Measurements from ENCODE around the gene KCTD21.

The KCTD21 gene

DNA sequence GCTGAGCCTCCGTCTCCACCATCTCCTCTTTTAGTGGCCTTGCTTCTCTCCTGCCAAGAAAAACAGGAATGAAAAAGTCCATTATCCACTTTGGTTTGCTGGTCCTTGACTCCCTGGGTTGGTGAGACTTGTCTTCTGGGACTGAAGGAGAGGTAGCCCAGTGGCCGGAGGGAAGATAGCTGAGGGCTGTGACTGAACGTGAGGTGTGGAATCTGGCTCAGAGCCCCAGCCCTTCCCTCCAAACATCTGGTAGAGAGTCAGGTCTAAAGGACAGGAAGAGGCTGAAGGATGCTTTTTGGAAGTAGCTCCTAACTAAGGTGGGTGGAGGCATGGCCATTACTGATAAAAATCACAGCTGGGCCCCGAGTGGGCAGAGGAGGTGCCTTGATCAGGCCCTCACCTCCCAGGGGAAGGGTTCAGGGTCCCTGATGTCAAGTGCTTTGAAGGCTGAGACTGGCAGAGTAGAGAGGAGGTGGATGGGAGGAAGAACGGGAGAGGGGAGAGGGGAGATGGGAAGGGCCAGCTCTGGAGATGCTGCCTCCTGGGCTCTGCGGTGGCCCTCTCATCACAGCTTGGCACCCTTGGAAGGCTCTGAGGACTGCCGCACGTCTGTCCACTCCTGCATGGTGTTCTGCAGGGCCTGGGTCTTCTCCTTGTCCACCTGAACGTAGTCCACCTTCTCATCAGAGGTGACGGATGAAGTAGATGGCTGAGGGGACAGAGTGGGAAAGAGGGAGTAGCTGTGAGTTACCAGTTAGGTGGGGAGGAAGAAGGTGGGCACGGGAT, 30.5 kb upstream of the KCTD21 start:
- DNase-seq = no peak

DNA sequence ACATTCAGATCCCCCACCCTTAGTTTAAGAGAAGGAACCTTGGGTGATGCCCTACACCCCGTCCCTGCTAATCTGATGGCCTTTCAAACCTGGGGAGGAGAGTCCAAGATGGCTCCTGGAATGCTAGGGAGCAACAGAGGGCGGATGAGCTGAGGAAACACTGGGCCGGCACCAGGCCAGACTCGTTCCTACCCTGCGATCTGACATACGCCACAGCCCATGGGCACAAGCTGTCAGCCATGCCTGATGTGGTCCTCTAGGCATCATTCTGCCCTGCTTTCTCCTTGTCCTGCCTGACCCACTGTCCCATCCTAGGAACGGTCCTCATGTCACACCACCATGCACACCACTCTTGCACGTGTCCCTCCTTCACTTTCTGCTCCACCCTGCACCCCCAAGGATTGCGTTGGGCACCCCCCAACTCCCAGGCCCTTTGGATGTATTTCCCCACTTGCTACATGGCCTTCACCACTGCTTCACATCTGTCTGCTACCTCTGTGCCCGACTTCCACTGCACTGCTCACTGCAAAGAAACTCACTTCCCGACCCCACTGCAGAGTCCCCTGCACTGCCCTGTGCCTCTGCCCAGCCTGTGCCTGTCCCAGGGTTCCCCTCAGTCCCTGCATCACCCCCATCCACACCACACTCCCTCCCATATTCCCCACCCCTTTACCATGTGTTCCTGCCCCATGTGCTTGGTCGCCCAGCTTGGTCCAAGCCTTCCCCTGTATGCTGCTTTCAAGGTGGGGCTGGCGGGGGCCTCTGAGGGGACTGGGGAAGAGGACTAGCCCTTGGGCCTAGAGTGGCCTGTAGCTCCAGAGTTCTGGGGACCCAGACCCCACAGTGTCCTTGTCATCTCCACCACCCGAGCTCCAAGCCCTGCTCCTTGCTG, 29.5 kb upstream of the KCTD21 start:
- no peak for DNase-seq

DNA sequence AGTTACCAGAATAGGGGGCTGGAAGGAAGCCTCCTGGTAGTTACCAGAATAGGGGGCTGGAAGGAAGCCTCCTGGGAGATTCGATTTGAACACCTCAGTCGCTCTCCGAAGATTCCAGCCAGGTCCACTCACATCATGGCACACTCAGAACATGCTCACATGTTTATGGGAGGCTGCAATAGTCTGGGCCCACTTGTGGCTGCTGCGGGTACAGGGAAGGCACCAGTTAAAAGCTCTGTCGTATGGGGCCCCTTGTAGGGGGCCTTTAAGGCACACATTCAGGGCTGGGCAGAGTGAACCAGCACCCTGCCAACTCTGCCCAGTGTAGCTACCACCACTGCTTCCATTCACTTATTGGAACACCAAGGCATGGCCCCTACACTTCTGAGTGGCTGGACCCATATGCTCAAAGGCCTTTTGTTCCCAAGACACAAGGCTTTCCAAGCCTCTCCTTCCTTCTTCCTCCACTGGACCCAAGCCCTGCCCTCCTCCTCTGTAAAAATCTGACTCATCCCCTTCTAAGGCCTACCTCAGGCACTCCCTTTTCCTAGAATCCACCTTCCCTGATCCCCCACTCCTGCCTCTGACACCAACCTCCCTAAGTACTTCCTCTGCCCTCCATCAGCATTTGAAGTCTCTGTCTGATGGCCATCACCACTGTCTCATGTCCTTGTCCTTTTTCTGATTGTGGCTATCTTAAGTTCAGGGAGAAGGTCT, 28.3 kb upstream of the KCTD21 start:
- no peak for DNase-seq

DNA sequence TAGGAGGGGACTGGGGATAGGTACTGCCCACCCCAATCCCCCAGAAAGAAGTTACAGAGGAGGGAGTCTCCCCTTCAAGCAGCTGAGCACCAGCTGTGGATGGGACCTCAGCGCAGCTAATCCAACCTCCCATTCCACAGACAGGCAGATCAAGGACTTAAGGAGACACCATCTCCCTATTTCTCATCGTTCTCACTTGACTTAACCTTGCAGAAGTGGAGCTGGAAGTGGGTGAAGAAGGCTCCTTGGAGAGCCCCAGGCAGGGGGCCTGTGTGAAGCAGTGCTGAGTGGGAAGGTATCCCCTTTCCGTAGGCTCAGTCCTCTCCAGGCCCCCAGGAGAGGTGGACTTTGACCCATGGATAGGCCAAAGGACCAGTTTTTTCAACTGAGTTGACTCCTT, 27.6 kb upstream of the KCTD21 start:
- no peak for DNase-seq

DNA sequence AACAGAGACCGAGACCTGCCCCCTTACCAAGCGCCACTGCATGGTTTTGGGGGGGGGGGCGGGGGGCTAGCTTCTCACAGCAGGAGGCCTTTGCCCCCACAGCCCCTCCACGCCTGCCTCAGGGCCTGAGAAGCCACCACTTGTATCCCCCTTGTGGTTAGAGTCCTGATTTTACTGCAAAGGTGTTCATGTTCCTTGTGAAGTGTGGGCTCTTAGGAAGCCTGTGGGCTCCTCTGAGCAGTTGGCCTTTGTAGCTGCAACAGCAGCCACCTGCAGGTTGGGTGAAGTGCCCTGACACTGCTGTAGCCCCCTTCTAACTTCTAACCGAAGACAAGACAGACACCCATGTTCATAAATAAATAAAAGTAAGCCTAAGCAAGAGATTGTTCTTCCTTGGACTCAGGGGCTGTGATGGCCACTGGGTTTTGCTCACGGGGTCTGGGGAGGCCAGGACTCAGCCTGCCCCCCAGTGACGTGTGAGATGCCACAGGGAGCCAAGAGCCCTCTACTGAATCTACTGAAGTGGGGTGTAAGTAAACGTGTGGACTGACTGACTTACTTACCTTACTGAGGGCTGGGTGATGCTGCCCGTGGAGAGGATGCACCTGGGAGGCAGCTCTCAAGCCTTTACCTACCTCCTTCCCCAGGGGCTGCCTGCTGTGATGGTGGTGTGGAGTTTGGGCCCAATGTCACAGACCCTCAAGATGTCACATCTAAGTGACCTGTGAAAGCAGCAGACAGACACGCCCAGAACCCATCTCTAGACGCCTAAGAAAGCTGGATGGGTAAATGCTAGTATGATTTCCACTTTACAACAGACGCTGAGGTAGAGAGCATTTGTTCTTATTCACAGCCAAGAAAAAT, 26.1 kb upstream of the KCTD21 start:
- DNase-seq = no peak

DNA sequence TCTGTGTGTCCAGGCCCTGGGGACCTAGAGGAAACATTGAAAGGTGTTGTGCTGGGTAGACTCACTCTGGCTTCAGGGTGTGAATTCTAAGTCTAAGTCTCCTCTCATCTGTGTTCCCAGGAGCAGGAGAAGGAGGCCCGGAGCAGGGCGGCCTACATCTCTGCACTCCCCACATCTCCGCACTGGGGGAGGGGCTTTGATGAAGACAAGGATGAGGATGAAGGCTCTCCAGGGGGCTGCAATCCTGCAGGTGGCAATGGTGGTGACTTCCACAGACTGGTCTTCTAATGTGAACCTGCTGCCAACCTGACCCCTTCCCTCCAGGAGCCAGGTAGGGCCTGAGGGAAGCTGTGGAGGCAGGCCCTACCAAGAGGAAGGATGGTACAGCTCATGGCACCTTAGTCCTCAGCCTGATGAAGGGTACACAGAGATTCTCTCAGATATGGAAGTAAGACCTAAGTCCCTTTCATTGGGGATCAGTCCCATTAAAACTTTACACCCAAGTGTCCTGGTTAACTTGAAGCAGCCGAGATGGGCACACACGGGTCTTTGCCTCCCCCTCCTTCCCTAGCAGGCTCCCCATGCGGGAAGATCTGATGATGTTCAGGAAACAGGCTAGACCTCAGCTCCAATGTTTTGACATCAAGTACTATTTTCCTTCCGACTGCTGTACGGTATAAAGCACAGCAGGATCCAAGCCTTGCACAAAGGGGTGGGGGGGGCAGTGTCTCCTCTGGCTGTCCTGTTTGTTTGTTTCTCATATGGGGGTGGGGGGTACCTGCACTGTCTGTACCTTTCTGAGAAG, 25.3 kb upstream of the KCTD21 start:
- no peak for DNase-seq

DNA sequence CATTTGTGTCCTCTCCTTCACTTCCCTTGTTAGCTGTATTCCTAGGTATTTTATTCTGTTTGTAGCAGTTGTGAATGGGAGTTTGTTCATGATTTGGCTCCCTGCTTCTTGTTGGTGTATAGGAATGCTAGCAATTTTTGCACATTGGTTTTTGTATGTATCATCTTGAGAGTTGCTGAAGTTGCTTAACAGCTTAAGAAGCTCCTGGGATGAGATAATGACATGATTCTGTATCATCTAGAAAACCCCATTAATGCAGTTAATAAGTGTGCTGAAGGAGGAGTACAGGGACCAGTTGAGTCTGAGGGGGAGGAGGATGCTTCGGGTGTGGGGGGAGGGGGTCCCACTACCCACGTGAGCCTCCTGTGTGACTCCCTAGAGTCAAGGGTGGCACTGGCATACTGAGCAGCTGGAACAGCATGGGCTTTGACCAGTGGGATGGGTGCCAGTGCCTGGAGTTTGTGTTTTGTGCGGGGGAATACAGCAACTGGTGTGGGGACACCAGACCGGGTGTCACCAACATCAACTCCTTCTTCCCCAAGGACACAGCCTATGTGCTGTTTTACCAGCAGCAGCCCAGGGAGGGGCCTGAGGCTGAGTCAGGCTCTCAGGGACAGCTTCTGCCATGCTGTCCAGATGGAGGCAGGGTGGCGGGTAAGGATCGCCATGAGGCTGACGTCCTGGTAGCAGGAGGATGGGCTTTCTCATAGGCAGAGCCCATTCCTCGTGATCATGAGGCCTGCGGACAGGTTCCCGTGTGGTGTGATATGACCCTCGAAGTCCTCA, 24.4 kb upstream of the KCTD21 start:
- DNase-seq = peak; percentile 2

DNA sequence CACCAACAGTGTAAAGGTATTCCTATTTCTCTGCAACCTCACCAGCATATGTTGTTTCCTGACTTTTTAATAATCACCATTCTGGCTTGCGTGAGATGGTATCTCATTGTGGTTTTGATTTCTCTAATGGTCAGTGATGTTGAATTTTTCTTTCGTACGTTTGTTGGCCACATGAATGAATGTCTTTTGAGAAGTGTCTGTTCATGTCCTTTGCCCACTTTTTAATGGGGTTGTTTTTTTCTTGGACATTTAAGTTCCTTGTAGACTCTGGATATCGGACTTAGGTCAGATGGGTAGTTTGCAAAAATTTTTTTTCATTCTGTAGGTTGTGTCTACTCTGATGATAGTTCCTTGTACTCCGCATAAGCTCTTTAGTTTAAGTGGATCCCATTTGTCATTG, 23.1 kb upstream of the KCTD21 start:
- DNase-seq = no peak

DNA sequence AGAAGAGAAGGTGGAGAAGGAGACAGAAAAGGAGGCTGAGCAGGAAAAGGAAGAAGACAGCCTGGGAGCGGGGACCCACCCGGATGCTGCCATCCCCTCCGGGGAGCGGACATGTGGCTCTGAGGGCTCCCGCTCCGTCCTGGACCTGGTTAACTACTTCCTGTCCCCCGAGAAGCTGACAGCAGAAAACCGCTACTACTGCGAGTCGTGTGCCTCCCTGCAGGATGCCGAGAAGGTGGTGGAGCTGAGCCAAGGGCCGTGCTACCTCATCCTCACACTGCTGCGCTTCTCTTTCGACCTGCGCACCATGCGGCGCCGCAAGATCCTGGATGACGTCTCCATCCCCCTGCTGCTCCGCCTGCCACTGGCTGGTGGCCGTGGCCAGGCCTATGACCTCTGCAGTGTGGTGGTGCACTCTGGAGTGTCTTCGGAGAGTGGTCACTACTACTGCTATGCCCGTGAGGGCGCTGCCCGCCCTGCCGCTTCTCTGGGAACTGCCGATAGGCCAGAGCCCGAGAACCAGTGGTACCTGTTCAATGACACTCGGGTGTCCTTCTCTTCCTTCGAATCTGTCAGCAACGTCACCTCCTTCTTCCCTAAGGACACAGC, 21.7 kb upstream of the KCTD21 start:
- DNase-seq = peak; percentile 2

DNA sequence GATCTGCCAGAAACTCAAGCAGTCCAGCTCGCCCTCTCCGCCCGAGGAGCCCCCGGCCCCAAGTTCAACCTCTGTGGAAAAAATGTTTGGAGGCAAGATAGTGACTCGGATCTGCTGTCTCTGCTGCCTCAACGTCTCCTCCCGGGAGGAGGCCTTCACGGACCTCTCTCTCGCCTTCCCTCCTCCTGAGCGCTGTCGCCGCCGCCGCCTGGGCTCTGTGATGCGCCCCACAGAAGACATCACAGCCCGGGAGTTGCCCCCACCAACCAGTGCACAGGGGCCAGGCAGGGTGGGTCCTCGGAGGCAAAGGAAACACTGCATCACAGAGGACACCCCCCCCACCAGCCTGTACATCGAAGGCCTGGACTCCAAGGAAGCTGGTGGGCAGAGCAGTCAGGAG, 21.1 kb upstream of the KCTD21 start:
- DNase-seq = no peak

DNA sequence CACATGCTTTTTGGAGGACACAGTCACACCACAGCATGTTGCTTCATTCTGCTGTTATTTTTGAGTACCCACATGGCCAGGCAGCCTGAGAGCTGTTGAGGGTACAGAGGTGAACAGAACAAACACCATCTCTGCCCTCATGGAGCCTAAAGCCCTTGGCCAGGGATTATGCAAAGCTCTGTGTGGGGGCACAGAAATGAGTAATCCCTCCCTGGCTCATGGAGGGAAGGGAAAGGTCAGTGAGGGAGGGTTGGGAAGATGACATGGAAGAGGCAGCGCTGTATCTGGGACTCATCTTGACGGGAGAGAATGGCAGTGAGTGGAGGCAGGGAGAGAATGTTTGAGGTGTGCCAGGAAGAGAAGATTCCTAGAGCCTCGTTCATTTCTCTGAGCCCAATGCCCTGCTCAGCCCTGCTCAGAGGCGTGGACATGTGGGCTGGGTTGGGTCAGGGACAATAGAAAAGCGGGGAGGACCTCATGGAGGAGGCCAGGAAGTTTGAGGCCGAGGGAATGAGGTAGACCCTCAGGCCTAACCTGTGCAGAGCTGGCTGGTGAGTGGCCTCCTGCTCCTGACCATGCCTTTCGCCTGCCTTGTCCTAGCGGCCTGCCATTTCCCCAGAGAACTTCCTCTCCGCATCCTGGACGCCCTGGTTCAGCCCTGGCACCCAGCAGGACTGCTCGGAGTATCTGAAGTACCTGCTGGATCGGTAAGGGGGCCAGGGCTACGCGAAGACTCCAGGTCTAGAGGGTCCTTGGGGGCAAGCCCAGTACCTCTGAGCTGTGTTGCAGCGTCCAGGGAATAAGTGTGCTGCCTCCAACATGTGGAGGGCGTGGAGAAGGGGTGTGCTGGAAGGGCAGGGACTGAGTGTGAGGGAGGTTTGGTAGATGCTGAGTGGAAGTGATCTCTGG, 20.1 kb upstream of the KCTD21 start:
- DNase-seq = peak; percentile 2

DNA sequence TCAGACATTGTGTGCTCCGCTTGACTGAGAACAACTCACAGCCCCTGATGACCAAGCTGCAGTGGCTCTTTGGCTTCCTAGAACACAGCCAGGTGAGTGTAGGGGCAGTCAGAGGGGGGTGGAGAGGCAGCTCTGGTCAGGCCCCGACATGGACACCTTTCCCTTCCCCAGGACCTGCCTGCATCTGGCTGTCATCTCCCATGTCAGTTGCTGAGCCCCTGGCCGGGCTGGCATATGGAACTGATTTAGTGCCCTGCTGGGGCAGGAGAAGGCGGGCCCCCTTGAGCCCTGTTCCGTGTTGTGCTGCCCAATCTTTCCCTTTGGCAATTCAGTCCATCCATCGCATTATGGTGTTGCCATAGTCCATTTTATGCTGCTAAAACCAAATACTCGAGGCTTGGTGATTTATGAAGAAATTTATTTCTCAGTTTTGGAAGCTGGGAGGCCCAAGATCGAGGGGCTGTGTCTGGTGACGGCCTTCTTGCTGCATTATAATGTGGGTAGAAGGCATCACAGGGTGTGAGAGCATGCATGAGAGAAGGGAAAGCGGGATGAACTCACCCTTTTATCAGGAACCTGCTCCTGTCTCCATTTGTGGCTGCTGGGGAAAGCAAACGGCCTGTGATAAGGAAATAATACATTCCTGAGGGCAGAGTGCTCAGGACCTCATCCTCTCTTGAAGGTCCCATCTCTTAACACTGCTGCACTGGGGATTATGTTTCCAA, 19.3 kb upstream of the KCTD21 start:
- DNase-seq = peak; percentile 0

DNA sequence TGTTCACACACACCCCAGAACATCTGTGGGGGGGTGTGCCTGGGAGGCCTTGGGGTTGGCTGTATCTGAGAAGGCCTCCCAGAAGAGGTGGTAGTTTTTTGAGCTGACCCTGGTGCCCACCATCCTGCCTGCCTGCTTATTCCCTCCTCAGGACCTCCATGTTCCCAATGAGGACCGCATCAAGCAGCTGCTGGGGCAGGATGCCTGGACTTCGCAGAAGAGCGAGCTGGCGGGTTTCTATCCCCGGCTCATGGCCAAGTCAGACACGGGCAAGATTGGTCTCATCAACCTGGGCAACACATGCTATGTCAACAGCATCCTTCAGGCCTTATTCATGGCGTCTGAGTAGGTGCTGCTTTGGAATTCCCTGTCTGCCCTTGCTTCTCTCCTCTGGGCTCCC, 17.3 kb upstream of the KCTD21 start:
- DNase-seq = no peak

DNA sequence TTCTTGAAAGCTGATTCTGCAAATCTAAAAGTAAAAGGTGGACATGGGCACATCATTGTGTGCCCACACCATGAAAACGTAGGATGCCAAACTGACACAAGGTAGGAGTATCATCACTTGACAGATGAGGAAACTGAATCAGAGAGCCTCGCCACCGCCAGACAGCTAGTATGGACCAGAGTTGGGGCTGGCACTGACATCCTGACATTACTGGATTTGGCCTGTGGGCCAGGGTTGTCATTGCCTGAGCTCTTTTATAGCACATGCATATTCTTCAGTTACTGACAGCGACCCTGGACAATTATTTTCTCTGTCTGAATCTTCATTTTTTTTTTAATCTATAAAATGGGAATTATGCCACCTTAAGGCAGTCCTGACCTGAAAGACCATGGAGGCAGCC, 16.8 kb upstream of the KCTD21 start:
- no peak for DNase-seq

DNA sequence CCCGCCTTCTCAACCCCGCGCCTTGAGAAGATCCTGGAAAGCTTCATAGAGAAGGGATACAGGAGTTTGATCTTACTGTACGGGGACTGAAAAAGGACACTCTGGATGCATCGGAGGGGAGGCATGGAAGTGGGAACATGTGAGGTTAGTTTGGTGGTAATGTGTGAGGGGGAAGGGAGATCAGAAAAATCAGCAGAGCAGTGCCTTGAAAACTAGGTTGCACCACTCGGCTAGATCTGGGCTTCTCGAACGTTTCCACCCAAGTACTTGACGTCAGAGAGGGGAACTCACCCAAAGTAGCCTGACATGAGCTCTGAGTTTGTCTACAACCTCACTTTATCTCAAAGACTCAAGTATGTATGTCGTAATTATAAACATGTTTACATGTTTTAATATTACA, 14.8 kb upstream of the KCTD21 start:
- peak; percentile 74 for DNase-seq

DNA sequence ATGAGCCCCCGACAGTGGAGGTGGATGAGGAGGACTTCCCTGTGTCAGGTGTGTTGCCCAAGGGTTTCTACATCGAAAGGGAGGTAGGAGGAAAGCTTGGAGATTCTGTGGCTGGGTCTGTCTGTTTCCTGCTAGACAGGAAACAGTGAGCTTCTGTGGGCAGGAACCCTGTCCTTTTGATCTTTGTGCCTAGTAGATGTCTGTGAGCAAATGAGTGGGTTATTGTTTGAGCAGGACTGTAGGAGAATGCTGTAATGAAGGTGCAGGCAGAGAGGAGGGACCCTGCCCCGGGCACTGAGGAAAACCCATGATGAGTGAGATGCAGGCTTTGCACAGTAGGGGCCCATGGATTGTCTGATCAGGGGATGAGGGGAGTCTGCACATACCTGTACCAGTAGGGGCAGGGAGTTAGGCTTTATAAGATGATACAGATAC, 14.3 kb upstream of the KCTD21 start:
- DNase-seq = peak; percentile 73

DNA sequence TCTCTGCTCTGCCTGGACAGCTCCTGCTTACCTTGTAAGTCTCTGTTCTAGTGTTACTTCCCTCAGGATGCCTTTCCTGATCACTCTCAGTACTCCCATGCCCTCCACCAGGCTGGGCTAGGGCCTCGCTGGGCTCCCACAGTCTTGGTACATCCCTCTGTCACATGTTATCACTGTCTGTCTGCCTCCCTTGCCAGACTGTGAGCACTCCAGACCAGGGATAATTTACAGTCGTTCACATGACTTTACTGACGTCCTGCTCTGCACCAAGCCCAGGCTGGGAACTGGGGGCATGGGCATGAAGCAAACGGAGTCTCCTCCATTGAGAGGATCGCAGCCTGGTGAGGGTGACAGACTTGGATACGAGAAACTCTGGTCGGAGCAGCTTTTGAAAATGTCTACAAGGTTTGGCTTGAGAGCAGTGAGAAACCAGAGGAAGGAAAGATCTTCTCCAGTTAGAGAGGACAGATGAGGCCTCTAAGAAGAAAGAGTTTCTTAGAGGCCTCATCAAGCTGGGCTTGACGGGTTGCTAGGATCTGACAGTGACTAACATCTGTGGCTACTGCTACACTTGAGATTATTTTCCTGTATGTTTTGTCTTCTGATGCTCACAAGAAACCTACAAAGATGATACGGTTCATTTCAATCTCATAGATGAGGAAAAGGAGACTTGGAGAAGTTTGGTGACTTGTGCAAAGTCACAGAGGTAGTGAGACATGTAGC, 12.8 kb upstream of the KCTD21 start:
- peak; percentile 58 for DNase-seq

DNA sequence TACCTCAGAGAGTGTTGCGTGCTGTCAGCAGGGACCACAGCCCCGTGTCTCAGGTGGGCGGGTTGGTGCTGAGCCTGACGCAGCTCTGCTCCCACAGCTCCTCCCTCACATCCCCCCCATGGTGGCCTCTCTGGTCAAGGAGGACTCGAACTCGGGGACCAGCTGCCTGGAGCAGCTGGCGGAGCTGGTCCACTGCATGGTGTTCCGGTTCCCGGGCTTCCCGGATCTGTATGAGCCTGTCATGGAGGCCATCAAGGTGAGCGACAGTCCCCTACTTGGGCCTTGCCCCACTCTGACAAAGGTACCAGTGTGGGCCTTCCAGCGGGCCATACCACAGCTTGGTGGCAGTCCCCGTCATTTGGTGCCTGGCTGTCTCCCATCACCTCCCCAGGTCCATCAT, 12.1 kb upstream of the KCTD21 start:
- DNase-seq = no peak

Data from CD4-positive, alpha-beta T cell treated with Interleukin-17A for 4 hours (primary cell).